DND-41 (cell line): ENCODE data around the gene OSBPL3.

ENCODE experiments used
- CTCF ChIP-seq: IDR thresholded peaks from 2 replicates; pipeline ENCODE4 v1.5.1; 2012; ENCODE audit warnings: borderline replicate concordance, low read length, moderate library complexity, mild to moderate bottlenecking; ENCODE audit not compliant: poor library complexity, severe bottlenecking; ENCODE audit errors: extremely low read depth
- EZH2 ChIP-seq: IDR thresholded peaks from 3 replicates; pipeline ENCODE4 v1.6.1; 2012; ENCODE audit warnings: borderline replicate concordance, low read depth, mild to moderate bottlenecking, moderate library complexity, low read length, inconsistent platforms; ENCODE audit not compliant: severe bottlenecking

GRCh38 chr7:24912874-24913514 is 67.0 kb downstream of the OSBPL3 start:
- TF ChIP-seq CTCF (no peak), EZH2 (no peak)
